A549 treated with RU486 at 1 μM for 4 hours (cell line): ENCODE data around the gene ZNF75A. TPM values are rescaled to one million over a fixed set of nuclear protein-coding genes. Genes with fewer than 3 reads are reported as not detected.

ENCODE experiments used
- total RNA-seq: library from RNA; stranded (reverse); fragments of 200-300 nt; extraction: Qiagen RNA extraction; gene quantifications from 5 replicates; pipeline ENCODE4 v1.2.3, GENCODE V29; 2022; ENCODE audit warnings: low read depth

The ZNF75A gene
- 10.0 to 11.5 TPM (median 10.7 TPM) in 5 replicates for total RNA-seq

GRCh38 chr16:3305109-3306068, at the start of gene ZNF75A, which contains the start of gene TIGD7:
Gene ZNF75A, plus strand, starts transcription at chr16:3305497. Its CDS starts 2,932 bp downstream, at chr16:3308429.
Gene TIGD7, minus strand, starts transcription at chr16:3305430. Its CDS starts 4,816 bp downstream, at chr16:3300614.

DNA sequence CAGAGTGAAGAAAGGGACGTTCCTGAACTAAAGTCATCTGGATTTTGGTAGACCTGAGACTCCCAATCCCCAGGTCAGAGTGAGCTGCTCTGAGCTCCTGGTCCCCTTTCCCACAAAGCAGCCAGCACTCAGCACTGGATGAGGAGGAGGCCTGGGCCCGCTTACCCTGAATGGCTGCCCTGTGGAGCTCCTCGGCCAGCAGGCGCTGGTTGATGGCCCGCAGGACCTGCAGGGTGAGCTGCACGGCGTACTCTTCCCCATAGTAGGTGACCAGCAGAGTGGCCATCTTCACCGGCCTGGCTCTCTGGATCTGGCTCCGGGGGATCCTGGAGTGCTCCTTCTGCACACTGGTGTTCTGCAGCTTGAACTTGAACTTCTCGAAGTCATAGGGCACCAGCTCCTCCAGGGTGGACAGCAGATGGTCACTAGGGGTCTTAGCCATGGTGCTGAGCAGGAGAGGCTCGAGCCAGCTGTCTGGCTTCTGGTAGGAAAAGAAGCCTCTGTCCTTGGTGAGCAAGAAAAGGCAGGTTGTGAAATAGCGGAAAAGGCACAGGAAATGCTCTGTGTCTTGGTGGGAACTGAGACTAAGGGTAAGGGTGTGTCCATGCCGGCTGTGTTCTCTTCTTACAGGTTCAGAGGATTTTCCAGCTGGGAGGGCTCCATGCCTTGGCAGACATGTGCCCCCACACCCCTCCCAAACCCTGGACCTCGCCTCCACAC, 49.0 kb upstream of the ZNF75A start, which contains the start of gene MEFV:
Gene MEFV, minus strand, starts transcription at position 488 of the 720 bp plus-strand sequence. Its CDS starts 46 bp downstream, at position 442.

DNA sequence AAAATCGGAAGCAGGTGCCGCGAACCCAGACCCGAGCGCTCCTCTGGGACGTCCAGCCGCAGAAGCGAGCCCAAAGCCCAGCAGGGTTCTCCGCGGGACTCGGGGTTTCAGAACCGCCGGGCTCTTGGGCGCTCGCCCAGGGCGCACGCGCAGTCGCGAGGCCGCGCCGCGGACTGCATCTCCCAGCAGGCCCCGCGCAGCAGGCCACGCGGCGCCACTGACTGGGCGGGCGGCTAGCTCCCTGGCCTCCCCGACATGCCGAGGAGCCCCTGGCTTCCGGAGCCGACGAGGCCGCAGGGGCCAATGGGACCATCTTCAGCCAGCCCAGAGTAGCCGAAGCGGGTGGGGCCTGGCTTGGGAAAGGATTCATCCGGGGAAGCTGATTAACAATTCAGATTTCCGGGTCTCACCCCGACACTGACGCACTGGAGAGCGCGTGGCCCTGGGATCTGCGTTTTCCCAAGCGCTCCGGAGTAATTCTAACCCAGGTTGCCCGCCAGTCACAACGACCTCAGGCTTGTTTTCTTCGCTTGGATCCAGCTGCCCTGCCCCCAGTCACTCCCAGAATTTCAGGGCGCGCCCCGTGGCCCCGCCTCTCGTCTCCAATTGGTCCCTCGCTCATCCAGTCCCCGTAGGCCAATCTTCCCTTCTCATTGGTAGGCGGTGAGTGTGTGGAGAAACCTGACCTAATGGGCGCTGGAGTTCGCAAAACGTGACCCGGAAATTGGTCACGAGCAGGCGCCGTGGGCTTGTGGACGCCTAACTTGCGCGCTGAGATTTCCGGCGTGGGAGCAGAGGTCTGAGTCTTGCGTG, 22.4 kb upstream of the ZNF75A start, which contains the start of gene ZNF263:
Gene ZNF263, plus strand, starts transcription at position 762 of the 813 bp plus-strand sequence. CDS start 328 bp downstream, outside the sequence.

DNA sequence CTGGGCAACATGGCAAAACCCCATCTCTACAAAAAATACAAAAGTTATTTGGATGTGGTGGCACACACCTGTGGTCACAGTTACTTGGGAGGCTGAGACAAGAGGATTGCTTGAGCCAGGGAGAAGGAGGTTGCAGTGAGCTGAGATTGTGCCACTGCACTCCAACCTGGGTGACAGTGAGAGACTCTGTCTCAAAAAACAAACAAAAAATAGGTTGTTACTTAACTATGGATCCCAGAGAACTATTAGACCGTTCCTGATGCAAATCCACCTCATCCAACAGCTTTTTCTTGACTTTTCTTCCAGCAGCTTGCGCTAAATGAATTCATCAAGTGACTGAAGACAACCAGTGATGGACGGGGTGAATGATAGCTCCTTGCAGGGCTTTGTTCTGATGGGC, 50.3 kb downstream of the ZNF75A start, which contains the start of gene OR2C1:
Gene OR2C1, plus strand, starts transcription at position 301 of the 400 bp plus-strand sequence. Its CDS starts 52 bp downstream, at position 353.

Other genes with a start within 250 kb of the ZNF75A start
- gene IL32, start 239.9 kb upstream of the ZNF75A start, total RNA-seq = 23.0 to 38.0 TPM (median 28.2 TPM) in 5 replicates
- gene ZSCAN10, start 206.2 kb upstream of the ZNF75A start, total RNA-seq = not detected in 5 replicates
- 9.2 to 14.3 TPM (median 13.2 TPM) in 5 replicates for gene ZNF205, start 192.9 kb upstream of the ZNF75A start, total RNA-seq
- 7.7 to 13.2 TPM (median 10.8 TPM) in 5 replicates for gene ZNF213, start 170.5 kb upstream of the ZNF75A start, total RNA-seq
- 0.23 to 0.48 TPM (median 0.29 TPM) in 5 replicates for gene OR1F1, start 117.3 kb upstream of the ZNF75A start, total RNA-seq
- 7.5 to 9.6 TPM (median 8.9 TPM) in 5 replicates for gene ZNF200, start 70.3 kb upstream of the ZNF75A start, total RNA-seq
- not detected in 5 replicates for gene MEFV, start 48.9 kb upstream of the ZNF75A start, total RNA-seq
- 35.1 to 41.4 TPM (median 40.8 TPM) in 5 replicates for gene ZNF263, start 22.0 kb upstream of the ZNF75A start, total RNA-seq
- gene TIGD7, start 67 bp upstream of the ZNF75A start, total RNA-seq = 0.47 to 1.5 TPM (median 1.3 TPM) in 5 replicates
- not detected in 5 replicates for gene OR2C1, start 50.4 kb downstream of the ZNF75A start, total RNA-seq
- 12.4 to 17.7 TPM (median 14.6 TPM) in 5 replicates for gene ZSCAN32, start 95.5 kb downstream of the ZNF75A start, total RNA-seq
- 13.4 to 15.0 TPM (median 14.2 TPM) in 5 replicates for gene ZNF174, start 95.7 kb downstream of the ZNF75A start, total RNA-seq
- gene ZNF597, start 138.0 kb downstream of the ZNF75A start, total RNA-seq = 0.71 to 1.3 TPM (median 1.0 TPM) in 5 replicates
- gene NAA60, start 138.2 kb downstream of the ZNF75A start, total RNA-seq = 47.2 to 55.4 TPM (median 51.0 TPM) in 5 replicates
- gene C16orf90, start 190.0 kb downstream of the ZNF75A start, total RNA-seq = not detected in 5 replicates
- 17.2 to 22.6 TPM (median 18.9 TPM) in 5 replicates for gene CLUAP1, start 195.5 kb downstream of the ZNF75A start, total RNA-seq